Stimulated activated memory B cell treated with anti-CD40 and anti-IgM and Interleukin-4, amounts not matched to agents 10 μg/mL and 1 μg/mL and 100 μg/mL, for 72 hours (primary cell): Measurements from ENCODE around the gene SLC27A6.
"Not testable (repeated sequence)": the region's sequence is repeated elsewhere in the genome, so short reads cannot be mapped to it uniquely, and the experiment has no call there.

Experiments used
- ATAC-seq: fragments of 150-1000 bp; cut with Tn5 transposase; 2 replicates; pipeline ENCODE4 v1.10.0; 2021
- H3K27ac Mint-ChIP-seq: one replicate; pipeline ENCODE4 v1.8.0; 2022; ENCODE audit warnings: mild to moderate bottlenecking, mixed read lengths
- H3K27me3 Mint-ChIP-seq: one replicate; pipeline ENCODE4 v1.8.0; 2022; ENCODE audit warnings: mixed read lengths
- H3K36me3 Mint-ChIP-seq: one replicate; pipeline ENCODE4 v1.8.0; 2022; ENCODE audit warnings: mixed read lengths
- H3K4me1 Mint-ChIP-seq: one replicate; pipeline ENCODE4 v1.8.0; 2022; ENCODE audit warnings: mixed read lengths
- H3K4me3 Mint-ChIP-seq: one replicate; pipeline ENCODE4 v1.8.0; 2022; ENCODE audit warnings: mild to moderate bottlenecking, moderate library complexity, mixed read lengths
- H3K9me3 Mint-ChIP-seq: one replicate; pipeline ENCODE4 v1.8.0; 2022; ENCODE audit warnings: mixed read lengths

Gene SLC27A6, protein sequence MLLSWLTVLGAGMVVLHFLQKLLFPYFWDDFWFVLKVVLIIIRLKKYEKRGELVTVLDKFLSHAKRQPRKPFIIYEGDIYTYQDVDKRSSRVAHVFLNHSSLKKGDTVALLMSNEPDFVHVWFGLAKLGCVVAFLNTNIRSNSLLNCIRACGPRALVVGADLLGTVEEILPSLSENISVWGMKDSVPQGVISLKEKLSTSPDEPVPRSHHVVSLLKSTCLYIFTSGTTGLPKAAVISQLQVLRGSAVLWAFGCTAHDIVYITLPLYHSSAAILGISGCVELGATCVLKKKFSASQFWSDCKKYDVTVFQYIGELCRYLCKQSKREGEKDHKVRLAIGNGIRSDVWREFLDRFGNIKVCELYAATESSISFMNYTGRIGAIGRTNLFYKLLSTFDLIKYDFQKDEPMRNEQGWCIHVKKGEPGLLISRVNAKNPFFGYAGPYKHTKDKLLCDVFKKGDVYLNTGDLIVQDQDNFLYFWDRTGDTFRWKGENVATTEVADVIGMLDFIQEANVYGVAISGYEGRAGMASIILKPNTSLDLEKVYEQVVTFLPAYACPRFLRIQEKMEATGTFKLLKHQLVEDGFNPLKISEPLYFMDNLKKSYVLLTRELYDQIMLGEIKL

GRCh38 chr5:128965011-128965637 is at the start of gene SLC27A6:
Gene SLC27A6 (plus strand): TSS chr5:128965488. CDS start chr5:128966138, 650 bp downstream.
- Mint-ChIP-seq H3K27ac (no peak within 1 kb of the TSS), H3K4me3 (no peak within 1 kb of the TSS), H3K4me1 (no peaks in the 10 kb centered on the region), H3K9me3 (peaks cover 9% of the 10 kb centered on the region), H3K27me3 (peaks cover 9% of the 10 kb centered on the region), H3K36me3 (no peaks in the 10 kb centered on the region)
- ATAC-seq = no peak

DNA sequence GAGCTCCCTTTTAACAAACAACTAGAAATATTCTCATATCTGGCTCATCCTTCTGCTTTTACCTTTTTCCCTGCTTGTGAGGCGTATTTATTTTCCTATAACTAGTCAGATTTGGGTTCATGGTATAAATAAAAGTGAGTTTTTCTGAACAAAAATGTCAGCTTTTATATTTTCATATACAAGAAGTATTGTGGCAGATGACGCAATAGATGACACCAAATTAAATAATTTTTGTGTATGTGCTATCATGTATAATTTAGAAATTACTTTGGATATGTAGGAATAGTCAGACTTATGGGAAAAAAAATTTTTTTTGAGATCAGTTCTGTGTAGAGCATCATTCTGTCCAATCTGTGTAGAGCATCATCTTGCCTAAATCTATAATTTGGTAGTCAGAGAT is 45.7 kb upstream of the SLC27A6 start:
- Mint-ChIP-seq H3K27ac (no peak overlapping the region), H3K36me3 (no peaks in the 10 kb centered on the region), H3K4me3 (no peak overlapping the region), H3K4me1 (no peaks in the 10 kb centered on the region), H3K9me3 (no peaks in the 10 kb centered on the region), H3K27me3 (no peaks in the 10 kb centered on the region)
- ATAC-seq = no peak

- H3K4me3 Mint-ChIP-seq = no peak overlapping the region
- H3K9me3 Mint-ChIP-seq = no peaks in the 10 kb centered on the region
- H3K36me3 Mint-ChIP-seq = no peaks in the 10 kb centered on the region
- ATAC-seq = no peak
- H3K27me3 Mint-ChIP-seq = no peaks in the 10 kb centered on the region
- no peaks in the 10 kb centered on the region for H3K4me1 Mint-ChIP-seq
- H3K27ac Mint-ChIP-seq = no peak overlapping the region
Measured at GRCh38 chr5:128920345-128921215, 44.7 kb upstream of the SLC27A6 start.

- H3K4me3 Mint-ChIP-seq = no peak overlapping the region
- no peak overlapping the region for H3K27ac Mint-ChIP-seq
- H3K9me3 Mint-ChIP-seq = no peaks in the 10 kb centered on the region
- H3K4me1 Mint-ChIP-seq = no peaks in the 10 kb centered on the region
- no peaks in the 10 kb centered on the region for H3K27me3 Mint-ChIP-seq
- no peaks in the 10 kb centered on the region for H3K36me3 Mint-ChIP-seq
- ATAC-seq = no peak
Measured at GRCh38 chr5:128924299-128924698, 41.0 kb upstream of the SLC27A6 start.

DNA sequence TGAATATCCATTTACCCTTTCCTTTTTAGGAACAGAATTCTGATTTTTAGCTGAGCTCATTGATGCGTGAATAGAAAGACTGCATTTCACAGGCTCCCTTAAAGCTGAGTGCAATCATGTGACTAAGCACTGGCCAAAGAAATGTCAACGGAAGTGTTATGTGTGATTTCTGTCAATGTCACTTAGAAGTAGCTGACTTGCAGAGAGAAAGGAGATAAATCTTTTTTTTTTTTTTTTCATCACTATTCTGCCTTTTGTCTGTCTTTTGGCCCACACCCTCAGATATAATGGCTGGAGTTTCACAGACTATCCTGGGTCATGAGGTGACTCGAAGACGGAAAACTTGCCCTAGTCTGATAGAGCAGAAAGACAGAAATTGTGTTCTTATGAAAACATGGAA is 39.3 kb upstream of the SLC27A6 start:
- Mint-ChIP-seq H3K4me1 (no peaks in the 10 kb centered on the region), H3K27me3 (no peaks in the 10 kb centered on the region), H3K4me3 (no peak overlapping the region), H3K27ac (no peak overlapping the region), H3K9me3 (no peaks in the 10 kb centered on the region), H3K36me3 (no peaks in the 10 kb centered on the region)
- no peak for ATAC-seq

DNA sequence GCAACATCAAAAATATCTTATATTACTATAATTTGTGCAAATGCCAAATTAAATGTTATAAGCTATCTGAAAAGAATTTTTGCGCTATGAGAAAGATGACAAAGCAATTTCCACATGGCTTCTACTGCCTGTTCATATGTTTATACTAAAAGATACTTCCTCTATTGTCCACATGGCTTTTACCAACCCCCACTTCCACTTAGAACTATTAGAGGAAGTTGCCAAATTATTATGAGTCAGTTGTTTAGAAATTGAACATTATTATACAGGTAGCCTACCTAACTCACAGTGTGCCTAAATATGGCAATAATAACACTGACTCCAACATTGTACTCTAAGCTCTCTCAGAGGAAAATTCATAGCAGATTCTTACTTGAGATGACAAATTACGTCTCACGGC is 37.6 kb upstream of the SLC27A6 start:
- Mint-ChIP-seq H3K4me3 (no peak overlapping the region), H3K9me3 (peaks cover 3% of the 10 kb centered on the region), H3K27ac (no peak overlapping the region), H3K4me1 (no peaks in the 10 kb centered on the region), H3K36me3 (no peaks in the 10 kb centered on the region), H3K27me3 (no peaks in the 10 kb centered on the region)
- ATAC-seq = no peak

DNA sequence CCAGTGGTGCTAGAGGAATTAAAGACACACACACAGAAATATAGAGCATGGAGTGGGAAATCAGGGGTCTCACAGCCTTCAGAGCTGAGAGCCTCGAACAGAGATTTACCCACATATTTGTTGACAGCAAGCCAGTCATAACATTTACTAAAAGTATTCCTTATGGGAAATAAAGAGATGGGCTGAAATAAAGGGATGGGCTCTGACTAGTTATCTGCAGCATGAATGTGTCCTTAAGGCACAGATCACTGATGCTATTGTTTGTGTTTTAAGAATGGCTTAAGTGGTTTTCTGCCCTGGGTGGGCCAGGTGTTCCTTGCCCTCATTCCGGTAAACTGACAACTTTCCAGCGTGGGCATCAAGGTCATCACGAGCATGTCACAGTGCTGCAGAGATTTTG is 33.1 kb upstream of the SLC27A6 start:
- not testable (repeated sequence) for H3K36me3 Mint-ChIP-seq, H3K27ac Mint-ChIP-seq, ATAC-seq, H3K4me1 Mint-ChIP-seq, H3K27me3 Mint-ChIP-seq, H3K9me3 Mint-ChIP-seq, H3K4me3 Mint-ChIP-seq

GRCh38 chr5:128943100-128943499 is 22.2 kb upstream of the SLC27A6 start:
- H3K4me3 Mint-ChIP-seq, H3K36me3 Mint-ChIP-seq, H3K27ac Mint-ChIP-seq, H3K4me1 Mint-ChIP-seq, ATAC-seq: not testable (repeated sequence)
- H3K27me3 Mint-ChIP-seq = peaks cover 11% of the 10 kb centered on the region
- H3K9me3 Mint-ChIP-seq = peaks cover 10% of the 10 kb centered on the region

- ATAC-seq = no peak
- Mint-ChIP-seq H3K9me3 (peaks cover 6% of the 10 kb centered on the region), H3K36me3 (no peaks in the 10 kb centered on the region), H3K4me3 (no peak overlapping the region), H3K27ac (no peak overlapping the region), H3K27me3 (peaks cover 11% of the 10 kb centered on the region), H3K4me1 (no peaks in the 10 kb centered on the region)
Measured at GRCh38 chr5:128949847-128950546, 15.3 kb upstream of the SLC27A6 start.

- not testable (repeated sequence) for H3K36me3 Mint-ChIP-seq, H3K4me1 Mint-ChIP-seq, H3K9me3 Mint-ChIP-seq, ATAC-seq, H3K4me3 Mint-ChIP-seq, H3K27ac Mint-ChIP-seq, H3K27me3 Mint-ChIP-seq
Measured at GRCh38 chr5:128951301-128951700, 14.0 kb upstream of the SLC27A6 start.

DNA sequence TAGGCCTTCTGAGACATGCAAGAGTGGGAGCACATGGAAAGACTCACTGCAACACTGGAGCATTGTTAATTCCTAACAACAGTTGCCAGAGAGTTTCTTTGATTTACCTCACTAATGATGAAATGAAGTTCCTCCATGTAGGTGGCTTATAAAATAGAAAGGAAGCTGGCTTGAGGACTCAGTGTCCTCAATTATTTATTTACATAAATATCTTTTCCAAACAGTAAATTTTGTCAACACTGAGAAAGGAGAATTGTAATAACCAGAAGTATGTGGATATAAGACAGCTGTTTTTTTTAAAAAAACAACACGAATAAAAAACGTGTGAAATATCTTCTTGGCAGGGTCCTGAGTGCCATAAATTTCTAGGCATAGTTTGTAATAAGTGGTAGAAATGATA is 9.1 kb upstream of the SLC27A6 start:
- no peaks in the 10 kb centered on the region for H3K4me1 Mint-ChIP-seq
- H3K36me3 Mint-ChIP-seq = no peaks in the 10 kb centered on the region
- H3K9me3 Mint-ChIP-seq = peaks cover 6% of the 10 kb centered on the region
- no peak for ATAC-seq
- H3K27me3 Mint-ChIP-seq = no peaks in the 10 kb centered on the region
- H3K27ac Mint-ChIP-seq = no peak overlapping the region
- no peak overlapping the region for H3K4me3 Mint-ChIP-seq

- Mint-ChIP-seq H3K27me3 (peaks cover 8% of the 10 kb centered on the region), H3K4me3 (no peak overlapping the region), H3K36me3 (no peaks in the 10 kb centered on the region), H3K27ac (no peak overlapping the region), H3K9me3 (peaks cover 6% of the 10 kb centered on the region), H3K4me1 (no peaks in the 10 kb centered on the region)
- no peak for ATAC-seq
Measured at GRCh38 chr5:128962211-128962610, 3.1 kb upstream of the SLC27A6 start.

DNA sequence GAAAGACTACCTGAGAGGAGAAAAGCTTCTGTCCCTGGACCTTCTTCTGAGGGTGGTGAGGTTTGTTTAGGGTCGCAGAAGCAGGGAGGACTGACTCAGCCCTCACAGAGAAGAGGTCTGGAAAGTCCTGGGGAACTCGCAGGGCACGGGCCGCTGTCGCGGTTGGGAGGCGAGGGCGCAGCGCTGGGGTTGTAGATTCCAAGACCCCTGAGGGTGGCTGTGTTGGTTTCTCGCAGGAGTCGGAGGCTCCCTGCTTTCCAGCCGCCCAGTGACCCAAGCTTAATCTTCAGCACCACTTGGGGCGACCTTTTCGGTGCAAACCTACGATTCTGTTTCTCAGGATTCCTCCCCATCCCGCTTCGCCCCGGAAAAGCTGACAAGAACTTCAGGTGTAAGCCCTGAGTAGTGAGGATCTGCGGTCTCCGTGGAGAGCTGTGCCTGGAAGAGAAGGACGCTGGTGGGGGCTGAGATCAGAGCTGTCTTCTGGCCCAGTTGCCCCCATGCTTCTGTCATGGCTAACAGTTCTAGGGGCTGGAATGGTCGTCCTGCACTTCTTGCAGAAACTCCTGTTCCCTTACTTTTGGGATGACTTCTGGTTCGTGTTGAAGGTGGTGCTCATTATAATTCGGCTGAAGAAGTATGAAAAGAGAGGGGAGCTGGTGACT is 482 bp downstream of the SLC27A6 start:
- Mint-ChIP-seq H3K4me1 (no peaks in the 10 kb centered on the region), H3K36me3 (no peaks in the 10 kb centered on the region), H3K27me3 (peaks cover 15% of the 10 kb centered on the region), H3K9me3 (peaks cover 8% of the 10 kb centered on the region), H3K4me3 (no peak overlapping the region), H3K27ac (no peak overlapping the region)
- ATAC-seq = no peak

DNA sequence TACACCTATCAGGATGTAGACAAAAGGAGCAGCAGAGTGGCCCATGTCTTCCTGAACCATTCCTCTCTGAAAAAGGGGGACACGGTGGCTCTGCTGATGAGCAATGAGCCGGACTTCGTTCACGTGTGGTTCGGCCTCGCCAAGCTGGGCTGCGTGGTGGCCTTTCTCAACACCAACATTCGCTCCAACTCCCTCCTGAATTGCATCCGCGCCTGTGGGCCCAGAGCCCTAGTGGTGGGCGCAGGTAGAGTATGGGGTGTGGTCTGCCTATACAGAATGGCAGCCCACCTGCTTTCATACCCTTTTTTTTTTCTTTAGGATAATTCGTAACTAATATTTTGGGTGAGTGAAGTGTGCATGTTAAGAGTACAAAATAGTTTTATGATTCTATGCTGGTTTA is 1.1 kb downstream of the SLC27A6 start:
- no peak for ATAC-seq
- H3K9me3 Mint-ChIP-seq = peaks cover 7% of the 10 kb centered on the region
- H3K27me3 Mint-ChIP-seq = peaks cover 20% of the 10 kb centered on the region
- H3K4me3 Mint-ChIP-seq = no peak overlapping the region
- no peaks in the 10 kb centered on the region for H3K36me3 Mint-ChIP-seq
- no peak overlapping the region for H3K27ac Mint-ChIP-seq
- H3K4me1 Mint-ChIP-seq = no peaks in the 10 kb centered on the region
